HepG2 (cell line): ENCODE measurements around the gene MKNK1. TPM values are rescaled to one million over a fixed set of nuclear protein-coding genes. Genes with fewer than 3 reads are reported as not detected.
A peak's percentile ranks its signal among the peaks of the same experiment; 100 is the strongest.

Experiments used
- ARID2 ChIP-seq: sonication (generic); formaldehyde crosslinking; IDR thresholded peaks from 2 replicates; pipeline ENCODE4 v1.8.1; 2022; ENCODE audit warnings: mild to moderate bottlenecking, missing genetic modification reagents, borderline replicate concordance
- CSRNP1 ChIP-seq: sonication (generic); formaldehyde crosslinking; IDR thresholded peaks from 2 replicates; pipeline ENCODE4 v1.8.1; 2023; ENCODE audit warnings: mild to moderate bottlenecking, missing genetic modification reagents
- ELF3 ChIP-seq: IDR thresholded peaks from 2 replicates; pipeline ENCODE4 v1.6.1; 2016; ENCODE audit warnings: missing genetic modification reagents, missing compliant biosample characterization
- FOXK1 ChIP-seq: sonication (generic); formaldehyde crosslinking; IDR thresholded peaks from 2 replicates; pipeline ENCODE4 v1.4.0; 2020; ENCODE audit warnings: low read depth, missing genetic modification reagents, borderline replicate concordance
- FOXK2 ChIP-seq: fragments of 450-650 bp; IDR thresholded peaks from 2 replicates; pipeline ENCODE4 v1.6.1; 2016
- HES4 ChIP-seq: sonication (generic); formaldehyde crosslinking; IDR thresholded peaks from 2 replicates; pipeline ENCODE4 v1.9.0; 2021; ENCODE audit warnings: mild to moderate bottlenecking, missing genetic modification reagents, borderline replicate concordance
- HOXA9 ChIP-seq: sonication (generic); formaldehyde crosslinking; IDR thresholded peaks from 2 replicates; pipeline ENCODE4 v1.8.1; 2022; ENCODE audit warnings: missing genetic modification reagents, mild to moderate bottlenecking, moderate library complexity, borderline replicate concordance
- JUNB ChIP-seq: sonication (generic); formaldehyde crosslinking; IDR thresholded peaks from 2 replicates; pipeline ENCODE4 v1.8.0; 2022; ENCODE audit warnings: missing genetic modification reagents, mild to moderate bottlenecking, borderline replicate concordance
- KLF9 ChIP-seq: IDR thresholded peaks from 2 replicates; pipeline ENCODE4 v1.6.1; 2016; ENCODE audit warnings: low read depth
- LCORL ChIP-seq, 2 experiments: fragments of 450-650 bp in 1 of 2; sonication (generic) in 1 of 2; formaldehyde crosslinking in 1 of 2; IDR thresholded peaks; 2 replicates each; pipeline versions ENCODE4 v1.5.0 to v1.6.1; 2017 to 2020; ENCODE audit warnings: antibody characterized with exemption in 1 of 2, missing genetic modification reagents in 1 of 2
- MTF1 ChIP-seq: sonication (generic); formaldehyde crosslinking; IDR thresholded peaks from 2 replicates; pipeline ENCODE4 v1.5.0; 2020; ENCODE audit warnings: missing genetic modification reagents
- NR2F2 ChIP-seq: IDR thresholded peaks from 2 replicates; pipeline ENCODE4 v1.6.1; 2012; ENCODE audit warnings: low read depth, inconsistent platforms, borderline replicate concordance
- NR3C1 ChIP-seq: sonication (generic); formaldehyde crosslinking; IDR thresholded peaks from 2 replicates; pipeline ENCODE4 v1.4.0; 2020; ENCODE audit warnings: missing genetic modification reagents
- TGIF2 ChIP-seq: IDR thresholded peaks from 2 replicates; pipeline ENCODE4 v1.6.1; 2016; ENCODE audit warnings: control low read depth, missing compliant biosample characterization
- ZBTB4 ChIP-seq: sonication (generic); formaldehyde crosslinking; IDR thresholded peaks from 2 replicates; pipeline ENCODE4 v1.4.0; 2020; ENCODE audit warnings: missing genetic modification reagents, mild to moderate bottlenecking, borderline replicate concordance
- ZC3H4 ChIP-seq: sonication (generic); formaldehyde crosslinking; IDR thresholded peaks from 2 replicates; pipeline ENCODE4 v1.4.0; 2020; ENCODE audit warnings: missing genetic modification reagents, borderline replicate concordance
- ZNF280D ChIP-seq: sonication (generic); formaldehyde crosslinking; IDR thresholded peaks from 2 replicates; pipeline ENCODE4 v1.5.1; 2020; ENCODE audit warnings: mild to moderate bottlenecking, missing genetic modification reagents
- ZNF512 ChIP-seq: sonication (generic); formaldehyde crosslinking; IDR thresholded peaks from 2 replicates; pipeline ENCODE4 v1.4.0; 2020; ENCODE audit warnings: mild to moderate bottlenecking, missing genetic modification reagents
- ZNF547 ChIP-seq: sonication (generic); formaldehyde crosslinking; IDR thresholded peaks from 2 replicates; pipeline ENCODE4 v1.5.1; 2020; ENCODE audit warnings: mild to moderate bottlenecking, missing genetic modification reagents
- polyA plus RNA-seq, 8 experiments: library from polyadenylated mRNA; depleted of rRNA in 3 of 8; stranded (reverse) in 7 of 8; unstranded in 1 of 8; fragments of >200 nt; fragmentation: Illumina TruSeq in 4 of 8; extraction: Trizol in 4 of 8; gene quantifications; 2 replicates each; pipeline versions ENCODE4 v1.2.1 to v1.2.3, GENCODE V29; 2011 to 2016; ENCODE audit warnings: low read depth in 4 of 8, missing spikeins in 1 of 8, mixed read lengths in 1 of 8; ENCODE audit not compliant: insufficient read depth in 1 of 8
- total RNA-seq, 5 experiments: library from RNA; depleted of rRNA; stranded (reverse); fragments of >200 nt; fragmentation: Illumina TruSeq; extraction: Trizol; gene quantifications; 2 replicates each; pipeline ENCODE4 v1.2.3, GENCODE V29; 2016; ENCODE audit warnings: low read depth in 1 of 5

MKNK1 gene
- total and polyA plus RNA-seq, 2 of the 13 experiments (the other 11 are each of a cell fraction or from before 2014, with no cell fraction given) = 18.5 to 24.1 TPM

- TF ChIP-seq TGIF2 (CRISPR knock-in tag) (no peak), JUNB (no peak), ZNF547 (peak; percentile 58; the same call in 1 of the 2 replicates), NR2F2 (no peak), ZC3H4 (CRISPR knock-in tag) (no peak), CSRNP1 (CRISPR knock-in tag) (no peak), HOXA9 (no peak), MTF1 (CRISPR knock-in tag) (no peak), FOXK1 (CRISPR knock-in tag) (no peak), ZBTB4 (CRISPR knock-in tag) (no peak), ELF3 (CRISPR knock-in tag) (peak; percentile 24), HES4 (CRISPR knock-in tag) (peak; percentile 59; the same call in 1 of the 2 replicates), NR3C1 (CRISPR knock-in tag) (no peak), ZNF512 (CRISPR knock-in tag) (no peak), ARID2 (CRISPR knock-in tag) (no peak), FOXK2 (no peak), ZNF280D (CRISPR knock-in tag) (no peak), LCORL (IDR thresholded peaks at IDR 0.05) (no peak), LCORL (CRISPR knock-in tag; IDR thresholded peaks at IDR 0.05) (no peak), KLF9 (CRISPR knock-in tag) (no peak)
Observed at GRCh38 chr1:46616277-46617107, 12.4 kb upstream of the MKNK1 start, which contains the start of gene MOB3C (continued).
